ENCODE measurements around the gene FAM13C. TPM values are rescaled to one million over a fixed set of nuclear protein-coding genes. Genes with fewer than 3 reads are reported as not detected.

The FAM13C gene
- polyA plus RNA-seq, 1 donor from 2014 or later = 89.3 TPM

DNA sequence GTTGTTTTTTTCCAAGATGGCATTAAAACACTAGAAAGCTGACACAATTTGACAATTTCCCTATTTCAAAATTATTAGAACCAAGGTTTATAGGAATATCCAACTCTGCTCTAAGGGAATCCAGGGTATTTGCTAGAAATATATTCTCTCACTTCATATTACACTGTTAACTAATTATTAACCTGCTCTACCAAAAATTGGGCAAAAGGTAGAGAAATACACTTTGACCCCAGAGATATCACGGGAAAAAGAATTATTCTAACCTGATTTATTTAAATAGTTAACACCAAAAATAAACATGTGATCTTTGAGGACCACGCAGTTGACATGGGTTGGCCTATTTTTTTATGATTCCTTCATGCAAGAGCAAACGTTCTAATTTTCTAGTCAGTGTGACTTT is 21.6 kb upstream of the FAM13C start:
- Histone ChIP-seq H3K9me3 (ENCODE audit: low read length) (no peaks in the 10 kb centered on the region), H2AFZ (ENCODE audit: low read depth, low read length) (no peak overlapping the region), H3K79me2 (replicated peaks; ENCODE audit: insufficient read depth, low read length) (no peaks in the 10 kb centered on the region), H3K9me2 (ENCODE audit: insufficient read depth, low read length) (no peaks in the 10 kb centered on the region), H3F3A (ENCODE audit: insufficient read depth, low read length, poor library complexity, severe bottlenecking) (peaks cover 11% of the 10 kb centered on the region), H3K27ac (ENCODE audit: low read length) (peak overlapping the region; percentile 78), H3K9ac (ENCODE audit: low read length) (no peak overlapping the region), H3K27me3 (ENCODE audit: insufficient read depth, low read depth, low read length) (no peaks in the 10 kb centered on the region), H3K4me2 (ENCODE audit: low read length) (no peak overlapping the region), H3K4me3 (ENCODE audit: low read length) (no peak overlapping the region), H3K36me3 (ENCODE audit: insufficient read depth, low read length) (no peaks in the 10 kb centered on the region), H4K20me1 (ENCODE audit: insufficient read depth) (no peaks in the 10 kb centered on the region)
- no peak for TF ChIP-seq MXI1 (conservative IDR thresholded peaks at IDR 0.05; ENCODE audit: poor library complexity, severe bottlenecking)
- TF ChIP-seq EZH2 (IDR thresholded peaks at IDR 0.05; ENCODE audit: borderline replicate concordance, insufficient read depth, low read length, poor library complexity, severe bottlenecking) = no peak
- TF ChIP-seq, protein P1, sequence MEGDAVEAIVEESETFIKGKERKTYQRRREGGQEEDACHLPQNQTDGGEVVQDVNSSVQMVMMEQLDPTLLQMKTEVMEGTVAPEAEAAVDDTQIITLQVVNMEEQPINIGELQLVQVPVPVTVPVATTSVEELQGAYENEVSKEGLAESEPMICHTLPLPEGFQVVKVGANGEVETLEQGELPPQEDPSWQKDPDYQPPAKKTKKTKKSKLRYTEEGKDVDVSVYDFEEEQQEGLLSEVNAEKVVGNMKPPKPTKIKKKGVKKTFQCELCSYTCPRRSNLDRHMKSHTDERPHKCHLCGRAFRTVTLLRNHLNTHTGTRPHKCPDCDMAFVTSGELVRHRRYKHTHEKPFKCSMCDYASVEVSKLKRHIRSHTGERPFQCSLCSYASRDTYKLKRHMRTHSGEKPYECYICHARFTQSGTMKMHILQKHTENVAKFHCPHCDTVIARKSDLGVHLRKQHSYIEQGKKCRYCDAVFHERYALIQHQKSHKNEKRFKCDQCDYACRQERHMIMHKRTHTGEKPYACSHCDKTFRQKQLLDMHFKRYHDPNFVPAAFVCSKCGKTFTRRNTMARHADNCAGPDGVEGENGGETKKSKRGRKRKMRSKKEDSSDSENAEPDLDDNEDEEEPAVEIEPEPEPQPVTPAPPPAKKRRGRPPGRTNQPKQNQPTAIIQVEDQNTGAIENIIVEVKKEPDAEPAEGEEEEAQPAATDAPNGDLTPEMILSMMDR (IDR thresholded peaks at IDR 0.05; ENCODE audit: poor library complexity, severe bottlenecking) = no peak
- TF ChIP-seq, protein P2, sequence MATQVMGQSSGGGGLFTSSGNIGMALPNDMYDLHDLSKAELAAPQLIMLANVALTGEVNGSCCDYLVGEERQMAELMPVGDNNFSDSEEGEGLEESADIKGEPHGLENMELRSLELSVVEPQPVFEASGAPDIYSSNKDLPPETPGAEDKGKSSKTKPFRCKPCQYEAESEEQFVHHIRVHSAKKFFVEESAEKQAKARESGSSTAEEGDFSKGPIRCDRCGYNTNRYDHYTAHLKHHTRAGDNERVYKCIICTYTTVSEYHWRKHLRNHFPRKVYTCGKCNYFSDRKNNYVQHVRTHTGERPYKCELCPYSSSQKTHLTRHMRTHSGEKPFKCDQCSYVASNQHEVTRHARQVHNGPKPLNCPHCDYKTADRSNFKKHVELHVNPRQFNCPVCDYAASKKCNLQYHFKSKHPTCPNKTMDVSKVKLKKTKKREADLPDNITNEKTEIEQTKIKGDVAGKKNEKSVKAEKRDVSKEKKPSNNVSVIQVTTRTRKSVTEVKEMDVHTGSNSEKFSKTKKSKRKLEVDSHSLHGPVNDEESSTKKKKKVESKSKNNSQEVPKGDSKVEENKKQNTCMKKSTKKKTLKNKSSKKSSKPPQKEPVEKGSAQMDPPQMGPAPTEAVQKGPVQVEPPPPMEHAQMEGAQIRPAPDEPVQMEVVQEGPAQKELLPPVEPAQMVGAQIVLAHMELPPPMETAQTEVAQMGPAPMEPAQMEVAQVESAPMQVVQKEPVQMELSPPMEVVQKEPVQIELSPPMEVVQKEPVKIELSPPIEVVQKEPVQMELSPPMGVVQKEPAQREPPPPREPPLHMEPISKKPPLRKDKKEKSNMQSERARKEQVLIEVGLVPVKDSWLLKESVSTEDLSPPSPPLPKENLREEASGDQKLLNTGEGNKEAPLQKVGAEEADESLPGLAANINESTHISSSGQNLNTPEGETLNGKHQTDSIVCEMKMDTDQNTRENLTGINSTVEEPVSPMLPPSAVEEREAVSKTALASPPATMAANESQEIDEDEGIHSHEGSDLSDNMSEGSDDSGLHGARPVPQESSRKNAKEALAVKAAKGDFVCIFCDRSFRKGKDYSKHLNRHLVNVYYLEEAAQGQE (IDR thresholded peaks at IDR 0.05; ENCODE audit: borderline replicate concordance) = no peak
- no peak for TF ChIP-seq POLR2AphosphoS5 (IDR thresholded peaks at IDR 0.05)
- no peak for TF ChIP-seq RAD21 (conservative IDR thresholded peaks at IDR 0.05)
- no peak for TF ChIP-seq EP300 (conservative IDR thresholded peaks at IDR 0.05; ENCODE audit: poor library complexity, severe bottlenecking)
- no peak for TF ChIP-seq SMC3 (conservative IDR thresholded peaks at IDR 0.05; ENCODE audit: poor library complexity)
- no peak for TF ChIP-seq TAF1 (IDR thresholded peaks at IDR 0.05; ENCODE audit: low read depth)

DNA sequence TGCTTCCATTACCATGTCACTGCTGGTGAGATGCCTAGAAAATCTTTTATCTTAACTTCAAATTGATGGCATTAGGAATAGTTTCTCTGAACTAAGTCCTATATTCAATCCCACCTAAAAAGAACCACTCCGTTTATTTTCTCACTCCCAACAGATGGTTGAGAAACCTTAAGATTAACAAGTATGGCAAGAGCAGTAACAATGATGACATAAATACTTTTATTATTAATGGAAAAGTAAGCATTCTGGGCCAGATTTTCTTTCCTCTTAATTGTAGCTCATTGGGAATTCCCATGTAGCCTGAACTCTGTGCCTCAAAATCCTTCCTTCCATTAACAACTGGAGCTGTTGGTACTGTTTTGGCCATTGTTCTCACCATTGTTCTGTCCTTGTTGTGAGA is 21.1 kb upstream of the FAM13C start:
- peak overlapping the region; percentile 78 for H3K27ac ChIP-seq (ENCODE audit: low read length)
- H4K20me1 ChIP-seq (ENCODE audit: insufficient read depth) = no peaks in the 10 kb centered on the region
- no peaks in the 10 kb centered on the region for H3K79me2 ChIP-seq (replicated peaks; ENCODE audit: insufficient read depth, low read length)
- no peak overlapping the region for H2AFZ ChIP-seq (ENCODE audit: low read depth, low read length)
- H3K36me3 ChIP-seq (ENCODE audit: insufficient read depth, low read length) = no peaks in the 10 kb centered on the region
- peaks cover 11% of the 10 kb centered on the region for H3F3A ChIP-seq (ENCODE audit: insufficient read depth, low read length, poor library complexity, severe bottlenecking)
- H3K9me2 ChIP-seq (ENCODE audit: insufficient read depth, low read length) = no peaks in the 10 kb centered on the region
- TF ChIP-seq TAF1 (IDR thresholded peaks at IDR 0.05; ENCODE audit: low read depth) (no peak), MXI1 (conservative IDR thresholded peaks at IDR 0.05; ENCODE audit: poor library complexity, severe bottlenecking) (no peak), EZH2 (IDR thresholded peaks at IDR 0.05; ENCODE audit: borderline replicate concordance, insufficient read depth, low read length, poor library complexity, severe bottlenecking) (no peak), EP300 (conservative IDR thresholded peaks at IDR 0.05; ENCODE audit: poor library complexity, severe bottlenecking) (no peak), RAD21 (conservative IDR thresholded peaks at IDR 0.05) (no peak), SMC3 (conservative IDR thresholded peaks at IDR 0.05; ENCODE audit: poor library complexity) (no peak)
- TF ChIP-seq, protein P1 (IDR thresholded peaks at IDR 0.05; ENCODE audit: poor library complexity, severe bottlenecking) = no peak
- H3K4me3 ChIP-seq (ENCODE audit: low read length) = peak overlapping the region; percentile 28
- H3K4me2 ChIP-seq (ENCODE audit: low read length) = peak overlapping the region; percentile 40
- H3K27me3 ChIP-seq (ENCODE audit: insufficient read depth, low read depth, low read length) = no peaks in the 10 kb centered on the region
- peak overlapping the region; percentile 31 for H3K9ac ChIP-seq (ENCODE audit: low read length)
- no peaks in the 10 kb centered on the region for H3K9me3 ChIP-seq (ENCODE audit: low read length)

Measured in neural cell (in vitro differentiated cells).